PC-3 (cell line): ENCODE results near the gene TCP1.

Experiments
- CTCF ChIP-seq: fragments of 300-600 bp; sonication (generic); conservative IDR thresholded peaks from 2 replicates; pipeline ENCODE4 v1.5.1; 2017; ENCODE audit warnings: antibody characterized with exemption, low read depth, mild to moderate bottlenecking, low read length
- EZH2 ChIP-seq: fragments of 300-600 bp; sonication (generic); IDR thresholded peaks from one replicate; pipeline ENCODE4 v1.6.1; 2017; ENCODE audit warnings: antibody characterized with exemption, mild to moderate bottlenecking, low read length; ENCODE audit not compliant: unreplicated experiment
- EZH2phosphoT487 ChIP-seq: fragments of 300-600 bp; sonication (generic); IDR thresholded peaks from 2 replicates; pipeline ENCODE4 v1.6.1; 2018; ENCODE audit warnings: mild to moderate bottlenecking, antibody characterized with exemption, low read length, borderline replicate concordance

DNA sequence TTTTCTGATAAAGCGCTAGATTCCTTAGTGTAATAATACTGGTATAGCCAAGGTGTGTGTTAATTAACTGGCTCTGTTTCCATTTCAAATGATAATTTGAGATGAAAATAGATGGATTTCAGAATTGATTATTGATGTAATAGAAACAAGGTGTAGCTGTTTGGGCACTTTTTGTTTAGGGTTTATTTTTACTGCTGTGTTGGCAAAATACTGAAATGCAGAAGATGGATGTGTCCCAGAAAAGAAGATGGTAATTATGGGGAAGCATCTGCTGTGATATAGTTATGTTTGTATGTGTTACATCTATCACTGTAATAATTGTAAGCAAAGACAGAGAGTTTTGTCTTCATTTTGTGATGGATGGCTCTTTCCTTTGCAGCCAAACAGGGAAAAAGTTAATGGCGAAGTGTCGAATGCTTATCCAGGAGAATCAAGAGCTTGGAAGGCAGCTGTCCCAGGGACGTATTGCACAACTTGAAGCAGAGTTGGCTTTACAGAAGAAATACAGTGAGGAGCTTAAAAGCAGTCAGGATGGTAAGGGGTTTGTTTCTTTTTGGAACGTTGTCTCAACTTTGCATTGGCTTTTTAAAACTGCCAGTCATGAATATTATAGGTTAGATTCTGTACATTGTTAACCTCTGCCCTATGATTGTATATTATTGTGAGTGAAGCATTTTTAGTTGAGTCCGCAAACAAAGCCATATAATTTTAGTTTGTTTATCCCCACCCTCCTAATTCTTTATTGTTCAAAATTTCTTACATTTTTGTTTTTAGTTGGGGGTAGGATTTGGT is 36.1 kb downstream of the TCP1 start:
- TF ChIP-seq CTCF (no peak), EZH2 (no peak), EZH2phosphoT487 (no peak)
